Epithelial cell of umbilical artery (primary cell): ENCODE results near the gene ACOT12. TPM values are rescaled to one million over a fixed set of nuclear protein-coding genes. Genes with fewer than 3 reads are reported as not detected.

Experiments used
- total RNA-seq: library from RNA; depleted of rRNA; stranded (reverse); fragments of >200 nt; gene quantifications from 2 replicates; pipeline ENCODE4 v1.2.3, GENCODE V29; 2014

ACOT12 gene
- total RNA-seq: not detected in 2 replicates

DNA sequence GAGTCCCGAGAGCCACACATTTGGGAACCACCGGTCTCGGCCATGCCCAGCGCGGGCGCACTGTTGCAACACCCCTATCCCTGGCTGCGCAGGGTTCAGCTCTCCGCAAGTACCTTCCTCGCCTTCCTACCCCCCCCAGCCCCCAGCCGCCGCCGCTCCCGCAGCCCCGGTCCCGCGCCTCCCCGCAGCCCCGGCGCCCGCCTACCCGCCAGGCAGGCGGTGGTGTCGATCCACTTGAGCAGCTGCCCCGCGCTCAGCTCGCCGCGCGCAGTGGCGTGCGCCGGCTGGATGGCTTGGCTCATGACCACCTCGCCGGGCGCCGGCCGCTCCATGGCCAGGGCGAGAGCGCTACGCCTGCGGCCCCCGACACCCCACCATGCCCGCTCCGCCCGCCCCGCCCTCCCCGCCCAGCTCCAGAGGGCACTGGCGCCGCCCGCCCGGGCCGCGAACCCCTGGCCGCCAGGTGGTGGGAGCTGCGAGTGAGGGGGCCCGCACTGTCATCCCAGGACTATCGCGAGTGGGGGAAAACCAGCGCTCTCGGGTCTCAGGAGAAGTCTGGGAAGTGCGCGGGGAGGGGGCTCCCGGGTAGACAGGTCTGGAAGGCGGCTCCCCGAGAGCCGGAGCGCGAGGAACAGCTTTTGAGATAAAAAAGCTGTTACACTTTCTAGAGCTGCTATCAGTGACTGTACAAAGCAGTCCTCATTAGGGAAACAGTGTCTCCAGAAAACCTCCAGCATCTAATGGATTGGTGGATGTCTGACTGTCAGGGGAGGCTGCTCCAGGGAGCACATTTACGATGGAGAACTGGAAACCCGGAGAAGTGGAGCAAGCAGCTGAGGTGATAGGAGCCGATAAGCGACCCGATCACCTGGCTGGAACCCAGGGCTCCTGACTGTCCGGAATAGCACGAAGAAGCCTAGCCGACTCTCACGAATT lies at the start of gene ACOT12:
Gene ACOT12, minus strand, starts transcription at position 352 of the 936 bp plus-strand sequence. Its CDS starts 20 bp downstream, at position 332.

GRCh38 chr5:81301271-81302015 lies 92.5 kb downstream of the ACOT12 start, which contains the start of gene ZCCHC9:
TSS of gene ZCCHC9 (plus strand) at chr5:81301587. CDS start at chr5:81304758, 3,171 bp downstream.

Other genes with a start within 250 kb of the ACOT12 start
- under 0.01 TPM in 1 of 2 replicates, not detected in the other for gene CKMT2, start 160.8 kb downstream of the ACOT12 start, total RNA-seq
- gene ZCCHC9, start 92.5 kb downstream of the ACOT12 start, total RNA-seq: 26.0 and 28.1 TPM in 2 replicates